ENCODE measurements around the gene PALLD. TPM values are rescaled to one million over a fixed set of nuclear protein-coding genes. Genes with fewer than 3 reads are reported as not detected.
A peak's percentile ranks its signal among the peaks of the same experiment; 100 is the strongest.

Gene PALLD
- total RNA-seq, 1 donor from 2014 or later = 58.7 TPM

- H3K36me3 Mint-ChIP-seq (ENCODE audit: low read depth) = peaks cover 4% of the 10 kb centered on the region
- H3K4me3 Mint-ChIP-seq = no peak overlapping the region
- no peaks in the 10 kb centered on the region for H3K27me3 Mint-ChIP-seq (ENCODE audit: low read depth)
- H3K27ac Mint-ChIP-seq (ENCODE audit: unreplicated experiment) = no peak overlapping the region
- no peak for TF ChIP-seq CTCF (conservative IDR thresholded peaks at IDR 0.05)
- H3K4me1 Mint-ChIP-seq = no peaks in the 10 kb centered on the region
- DNase-seq (ENCODE audit: low read depth, low spot score) = no peak
- H3K9me3 Mint-ChIP-seq = no peaks in the 10 kb centered on the region
Observed at GRCh38 chr4:168708108-168708507, 211.3 kb downstream of the PALLD start.

GRCh38 chr4:168710353-168710946 lies 213.6 kb downstream of the PALLD start:
- Mint-ChIP-seq H3K4me3 (no peak overlapping the region), H3K4me1 (no peaks in the 10 kb centered on the region), H3K9me3 (no peaks in the 10 kb centered on the region), H3K27me3 (ENCODE audit: low read depth) (no peaks in the 10 kb centered on the region), H3K36me3 (ENCODE audit: low read depth) (peaks cover 7% of the 10 kb centered on the region), H3K27ac (ENCODE audit: unreplicated experiment) (no peak overlapping the region)
- no peak for DNase-seq (ENCODE audit: low read depth, low spot score)
- TF ChIP-seq CTCF (conservative IDR thresholded peaks at IDR 0.05) = peak; percentile 62

- peaks cover 7% of the 10 kb centered on the region for H3K4me1 Mint-ChIP-seq
- H3K27me3 Mint-ChIP-seq (ENCODE audit: low read depth) = no peaks in the 10 kb centered on the region
- no peak overlapping the region for H3K27ac Mint-ChIP-seq (ENCODE audit: unreplicated experiment)
- no peak overlapping the region for H3K4me3 Mint-ChIP-seq
- peaks cover 7% of the 10 kb centered on the region for H3K36me3 Mint-ChIP-seq (ENCODE audit: low read depth)
- TF ChIP-seq CTCF (conservative IDR thresholded peaks at IDR 0.05) = no peak
- H3K9me3 Mint-ChIP-seq = no peaks in the 10 kb centered on the region
- no peak for DNase-seq (ENCODE audit: low read depth, low spot score)
Observed at GRCh38 chr4:168711197-168712140, 214.6 kb downstream of the PALLD start.

- no peaks in the 10 kb centered on the region for H3K27me3 Mint-ChIP-seq (ENCODE audit: low read depth)
- H3K9me3 Mint-ChIP-seq = no peaks in the 10 kb centered on the region
- H3K36me3 Mint-ChIP-seq (ENCODE audit: low read depth) = peaks cover 7% of the 10 kb centered on the region
Observed at GRCh38 chr4:168712316-168712890, 215.6 kb downstream of the PALLD start.

More at GRCh38 chr4:168712316-168712890, 215.6 kb downstream of the PALLD start:
- H3K27ac Mint-ChIP-seq (ENCODE audit: unreplicated experiment) = no peak overlapping the region
- peaks cover 8% of the 10 kb centered on the region for H3K4me1 Mint-ChIP-seq
- H3K4me3 Mint-ChIP-seq = no peak overlapping the region
- no peak for DNase-seq (ENCODE audit: low read depth, low spot score)
- no peak for TF ChIP-seq CTCF (conservative IDR thresholded peaks at IDR 0.05)

Data from neural crest cell (in vitro differentiated cells).